ENCODE results near the gene ZFP37.
"Not testable (repeated sequence)": the region's sequence is repeated elsewhere in the genome, so short reads cannot be mapped to it uniquely, and the experiment has no call there.

Gene ZFP37

DNA sequence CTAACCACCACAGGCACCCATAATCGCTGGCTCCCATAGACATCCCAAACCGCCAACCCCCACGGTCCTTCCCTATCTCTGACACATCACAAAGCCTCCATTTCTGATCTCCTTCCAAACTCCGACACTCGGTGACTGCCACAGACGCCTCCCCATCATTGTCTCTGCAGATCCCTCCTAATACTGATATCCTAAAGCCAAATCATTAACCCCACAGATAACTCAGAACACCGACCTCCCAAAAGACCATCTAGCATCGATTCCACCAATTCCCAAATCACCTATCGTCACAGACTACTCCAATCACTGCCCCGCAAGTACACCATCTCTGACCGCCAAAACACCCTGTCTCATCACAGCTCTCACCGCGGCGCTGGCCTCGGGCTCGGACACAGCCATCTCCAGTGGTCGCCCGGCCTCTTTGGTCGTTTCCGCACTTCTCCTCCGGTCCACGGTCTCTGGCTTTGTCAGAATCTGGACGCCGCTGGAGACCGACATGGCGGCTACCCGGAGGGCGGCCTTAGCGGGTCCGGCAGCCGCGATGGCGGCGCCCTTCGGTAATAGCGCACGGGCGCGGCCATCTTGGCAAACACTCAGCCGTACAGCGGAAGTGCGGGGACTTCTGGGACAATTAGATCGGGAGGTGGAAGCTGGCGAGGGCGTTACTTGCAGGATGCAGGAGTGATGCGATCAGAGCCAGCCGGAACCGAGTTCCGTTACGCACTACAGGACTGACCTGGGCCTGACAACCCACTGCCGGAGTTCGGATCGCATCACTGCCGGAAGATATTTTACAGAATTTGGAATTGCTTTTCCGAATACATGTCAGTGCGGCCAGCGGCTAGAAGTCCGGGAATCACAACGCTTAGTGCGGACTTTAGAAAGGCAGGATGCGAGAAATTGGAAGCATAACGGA lies at the start of gene ZFP37:
TSS of gene ZFP37 (minus strand) at position 534 of the 916 bp plus-strand sequence. CDS start at position 498, 36 bp downstream.
- peak; percentile 74 for DNase-seq

DNA sequence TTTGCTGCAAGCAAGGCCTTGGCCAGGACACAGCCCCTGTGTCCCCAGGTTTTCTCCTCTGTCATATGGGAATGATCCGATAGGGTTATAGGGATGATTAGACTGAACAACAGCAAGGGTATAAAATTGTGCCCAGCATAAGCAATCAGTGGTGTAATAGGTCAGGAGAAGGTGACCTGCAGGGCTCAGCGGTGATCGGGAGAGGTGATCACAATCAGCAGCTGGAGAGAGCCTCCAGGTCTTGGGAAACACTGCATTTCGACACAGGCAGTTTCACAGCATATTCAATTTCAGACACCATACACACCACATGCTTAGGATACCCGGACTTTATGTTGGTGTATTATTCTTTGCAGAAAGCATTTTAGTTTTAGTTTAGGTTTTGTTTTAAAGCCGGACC lies 48.8 kb upstream of the ZFP37 start:
- DNase-seq: not testable (repeated sequence)

DNA sequence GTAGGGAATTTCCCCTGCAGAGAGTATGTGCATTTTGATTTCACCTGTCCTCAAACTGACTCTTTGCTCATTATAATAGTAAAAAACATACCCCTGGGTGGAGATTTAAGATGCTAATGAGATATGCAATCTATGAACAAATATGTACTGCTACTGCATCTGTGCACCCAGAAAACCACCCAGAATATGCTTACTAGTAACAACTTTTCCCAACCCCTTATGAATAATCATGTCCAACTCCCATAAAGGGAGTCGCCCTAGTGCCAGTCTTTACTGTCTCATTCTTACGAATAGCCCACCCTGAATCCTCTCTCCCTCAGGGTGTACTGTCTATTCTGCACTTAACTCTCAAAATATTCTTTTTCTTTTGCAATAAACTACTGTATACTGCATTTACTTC lies 39.0 kb upstream of the ZFP37 start:
- DNase-seq: no peak

DNA sequence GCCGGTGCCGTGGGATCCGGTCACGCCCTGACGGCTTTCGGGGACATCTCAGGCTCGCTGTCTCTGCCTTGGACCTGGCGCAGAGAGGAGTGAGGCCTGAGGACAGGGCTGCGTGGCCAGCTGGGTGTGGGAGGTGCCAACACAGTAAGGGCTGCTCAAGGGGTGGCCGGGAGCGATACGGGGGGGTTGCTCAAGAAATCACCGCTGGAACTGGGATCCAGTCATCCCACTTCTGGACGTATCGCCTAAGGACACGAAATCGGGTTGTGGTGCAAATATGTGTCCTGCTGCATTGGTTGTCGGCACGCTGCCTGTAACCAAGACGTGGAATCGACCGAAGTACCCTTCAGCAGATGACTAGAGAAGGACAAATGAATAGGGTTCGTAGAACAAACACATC lies 33.4 kb upstream of the ZFP37 start:
- DNase-seq: not testable (repeated sequence)

DNA sequence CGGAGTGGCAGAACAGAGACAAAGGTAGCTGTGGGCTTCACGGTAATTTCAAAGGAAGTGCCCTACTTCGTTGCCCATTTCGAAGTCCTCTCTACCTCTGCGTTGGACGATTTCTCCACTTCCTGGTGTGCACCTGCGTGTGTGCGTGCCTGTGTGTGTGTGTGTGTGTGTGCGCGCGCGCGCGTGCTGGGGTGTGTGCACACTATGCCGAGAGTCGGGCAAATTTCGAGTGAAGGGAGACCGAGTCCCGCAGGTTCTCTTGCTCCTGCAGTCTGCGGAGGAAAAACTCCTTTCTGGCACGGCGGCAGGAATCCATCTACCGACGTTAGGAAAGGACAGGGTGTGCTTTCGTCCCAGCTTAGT lies 32.6 kb upstream of the ZFP37 start:
- not testable (repeated sequence) for DNase-seq

DNA sequence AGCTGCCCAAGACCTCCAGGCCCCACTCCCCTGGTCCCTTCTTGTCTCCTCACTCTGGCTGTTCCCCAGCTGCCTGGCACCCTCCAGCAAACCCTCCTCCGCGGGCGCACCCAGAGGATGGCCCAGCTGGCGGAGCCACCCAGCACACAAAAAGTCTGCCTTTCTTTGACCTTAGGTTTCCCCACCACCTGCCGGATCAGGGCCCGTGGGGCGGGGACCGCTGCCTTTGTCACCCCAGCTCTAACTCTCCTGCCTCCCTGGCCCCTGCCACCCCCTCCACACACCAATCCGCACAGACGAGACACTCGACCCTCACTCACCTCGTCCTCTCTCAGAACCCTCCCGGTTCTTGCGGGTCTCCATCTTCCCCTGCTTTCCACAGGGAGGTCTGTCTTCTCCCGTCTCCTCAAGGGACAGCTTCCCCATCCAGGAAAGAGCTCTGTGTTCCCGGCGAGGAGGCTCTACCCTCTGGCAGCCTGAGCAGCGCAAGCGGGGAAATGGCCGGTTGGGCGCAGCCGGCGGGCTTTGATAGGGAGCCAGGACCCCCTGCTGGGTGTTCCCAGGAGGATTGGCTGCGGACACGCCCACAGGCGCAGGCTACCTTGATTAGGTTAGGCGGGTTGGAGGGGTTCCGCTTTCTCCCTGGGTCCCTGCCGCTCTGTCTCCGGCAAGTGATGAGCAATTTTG lies 32.1 kb upstream of the ZFP37 start:
- DNase-seq: not testable (repeated sequence)

DNA sequence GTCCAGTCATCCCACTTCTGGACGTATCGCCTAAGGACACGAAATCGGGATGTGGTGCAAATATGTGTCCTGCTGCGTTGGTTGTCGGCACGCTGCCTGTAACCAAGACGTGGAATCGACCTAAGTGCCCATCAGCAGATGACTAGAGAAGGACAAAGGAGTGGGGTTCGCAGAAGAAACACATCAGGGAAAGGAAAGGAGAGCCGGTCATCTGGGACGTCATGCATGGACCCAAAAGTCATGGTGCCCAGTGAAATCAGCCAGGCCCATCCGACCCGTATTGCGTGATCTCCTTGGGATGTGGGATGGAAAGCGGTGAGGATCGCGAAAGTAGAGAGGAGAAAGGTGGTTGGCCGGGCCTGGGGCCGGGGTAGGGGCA lies 6.4 kb upstream of the ZFP37 start:
- not testable (repeated sequence) for DNase-seq

DNA sequence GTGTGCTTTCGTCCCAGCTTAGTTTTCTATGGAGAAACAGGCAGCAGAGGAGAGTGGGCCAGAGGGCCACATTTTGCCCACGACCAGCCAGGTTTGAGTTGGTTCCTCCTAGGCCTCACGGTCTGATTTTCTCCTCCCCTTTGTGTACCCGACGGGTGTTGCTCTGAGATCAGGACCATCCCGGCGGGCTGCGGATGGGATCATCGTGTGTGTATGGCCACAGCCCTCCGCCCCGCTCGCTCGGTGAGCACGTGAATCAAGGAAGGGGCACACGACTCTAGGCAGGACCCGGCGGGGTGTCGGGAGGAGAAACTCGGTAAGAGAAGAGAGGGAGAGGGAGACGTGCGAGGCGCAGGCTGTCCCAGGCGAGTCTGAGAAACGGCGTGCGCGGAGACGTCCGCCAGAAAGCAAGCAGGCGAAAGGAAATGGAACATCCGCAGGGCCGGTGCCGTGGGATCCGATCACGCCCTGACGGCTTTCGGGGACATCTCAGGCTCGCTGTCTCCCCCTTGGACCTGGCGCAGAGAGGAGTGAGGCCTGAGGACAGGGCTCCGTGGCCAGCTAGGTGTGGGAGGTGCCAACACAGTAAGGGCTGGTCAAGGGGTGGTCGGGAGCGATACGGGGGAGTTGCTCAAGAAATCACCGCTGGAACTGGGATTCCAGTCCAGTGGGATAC lies 5.9 kb upstream of the ZFP37 start:
- not testable (repeated sequence) for DNase-seq

DNA sequence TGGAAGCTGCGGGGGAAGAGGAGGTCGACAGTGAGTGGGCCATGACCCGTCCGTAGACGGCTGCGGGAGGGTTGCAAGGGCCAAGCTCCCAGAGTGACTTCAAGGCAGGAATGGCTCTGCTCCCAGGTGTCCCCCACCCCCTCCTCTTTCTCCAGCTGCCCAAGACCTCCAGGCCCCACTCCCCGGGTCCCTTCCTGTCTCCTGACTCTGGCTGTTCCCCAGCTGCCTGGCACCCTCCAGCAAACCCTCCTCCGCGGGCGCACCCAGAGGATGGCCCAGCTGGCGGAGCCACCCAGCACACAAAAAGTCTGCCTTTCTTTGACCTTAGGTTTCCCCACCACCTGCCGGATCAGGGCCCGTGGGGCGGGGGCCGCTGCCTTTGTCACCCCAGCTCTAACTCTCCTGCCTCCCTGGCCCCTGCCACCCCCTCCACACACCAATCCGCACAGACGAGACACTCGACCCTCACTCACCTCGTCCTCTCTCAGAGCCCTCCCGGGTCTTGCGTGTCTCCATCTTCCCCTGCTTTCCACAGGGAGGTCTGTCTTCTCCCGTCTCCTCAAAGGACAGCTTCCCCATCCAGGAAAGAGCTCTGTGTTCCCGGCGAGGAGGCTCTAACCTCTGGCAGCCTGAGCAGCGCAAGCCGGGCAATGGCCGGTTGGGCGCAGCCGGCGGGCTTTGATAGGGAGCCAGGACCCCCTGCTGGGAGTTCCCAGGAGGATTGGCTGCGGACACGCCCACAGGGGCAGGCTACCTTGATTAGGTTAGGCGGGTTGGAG lies 4.7 kb upstream of the ZFP37 start:
- not testable (repeated sequence) for DNase-seq

DNA sequence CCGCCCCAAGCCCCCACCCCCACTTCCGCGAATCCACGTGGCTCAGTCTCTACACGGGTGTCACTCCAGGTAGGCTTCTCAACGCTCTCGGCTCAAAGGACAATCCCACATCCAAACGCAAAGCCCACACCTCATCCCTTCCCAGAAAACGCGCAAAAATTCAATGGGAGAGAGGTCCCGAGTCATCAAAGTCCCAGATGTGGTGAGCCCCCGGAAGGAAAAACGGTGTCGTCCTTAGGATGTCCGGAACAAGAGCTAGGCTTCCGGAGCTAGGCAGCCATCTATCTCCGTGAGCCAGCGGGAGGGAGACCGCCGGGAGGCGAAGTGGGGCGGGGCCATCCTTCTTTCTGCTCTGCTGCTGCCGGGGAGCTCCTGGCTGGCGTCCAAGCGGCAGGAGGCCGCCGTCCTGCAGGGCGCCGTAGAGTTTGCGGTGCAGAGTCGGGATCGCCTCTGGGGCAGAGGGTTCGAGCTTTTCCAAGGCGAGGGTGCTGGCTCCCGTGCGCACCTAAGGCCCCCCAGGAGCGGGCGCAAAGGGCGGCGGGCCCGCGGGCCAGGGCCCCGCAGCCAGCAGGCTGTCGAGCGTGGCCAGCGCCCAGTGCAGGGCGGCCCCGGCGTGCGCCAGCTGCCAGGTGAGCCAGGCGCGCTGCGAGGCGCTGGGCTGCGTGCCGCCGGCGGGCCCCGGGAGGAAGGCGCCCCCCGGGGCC lies 3.2 kb upstream of the ZFP37 start:
- DNase-seq: not testable (repeated sequence)

DNA sequence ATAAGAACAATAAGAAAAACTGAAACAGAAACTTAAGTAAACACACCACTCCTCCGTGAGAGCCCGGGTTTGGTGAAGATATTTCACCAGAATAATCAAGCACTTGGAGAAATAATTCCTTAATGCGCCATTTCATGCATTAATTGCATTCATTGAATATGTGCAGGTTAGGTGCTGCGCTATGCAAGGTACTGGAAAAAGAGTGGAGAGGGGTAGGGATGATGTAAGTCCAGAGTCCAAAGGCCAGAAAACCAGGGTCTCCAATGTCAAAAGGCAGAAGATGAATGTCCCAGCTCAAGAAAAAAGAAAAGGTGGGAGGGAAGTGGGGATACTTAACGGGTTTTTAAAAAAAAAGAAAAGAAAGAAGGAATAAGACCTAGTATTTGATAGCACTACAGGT lies 669 bp upstream of the ZFP37 start:
- no peak for DNase-seq

DNA sequence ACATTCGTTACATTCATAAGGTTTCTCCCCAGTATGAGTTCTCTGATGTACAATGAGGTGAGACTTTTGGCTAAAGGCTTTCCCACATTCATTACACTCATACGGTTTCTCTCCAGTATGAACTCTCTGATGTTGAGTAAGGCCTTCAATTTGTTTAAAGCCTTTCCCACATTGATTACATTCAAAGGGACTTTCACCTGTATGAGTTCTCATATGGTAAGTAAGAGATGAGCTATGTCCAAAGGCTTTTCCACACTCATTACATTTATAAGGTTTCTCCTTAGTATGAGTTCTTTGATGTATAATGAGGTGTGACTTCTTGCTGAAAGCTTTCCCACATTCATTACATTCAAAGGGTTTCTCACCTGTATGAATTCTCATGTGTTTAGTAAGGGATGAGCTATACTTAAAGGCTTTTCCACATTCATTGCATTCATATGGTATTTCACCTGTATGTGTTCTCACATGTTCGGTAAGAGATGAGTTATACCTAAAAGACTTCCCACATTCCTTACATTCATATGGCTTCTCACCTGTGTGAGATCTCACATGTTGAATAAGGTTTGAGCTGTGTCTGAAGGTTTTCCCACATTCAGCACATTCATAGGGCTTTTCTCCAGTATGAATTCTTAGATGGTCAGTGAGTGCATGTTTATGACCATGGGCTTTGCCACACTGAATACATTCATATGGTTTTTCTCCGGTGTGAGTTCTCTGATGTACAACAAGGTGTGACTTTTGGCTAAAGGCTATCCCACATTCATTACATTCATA lies 13.5 kb downstream of the ZFP37 start:
- DNase-seq: no peak

DNA sequence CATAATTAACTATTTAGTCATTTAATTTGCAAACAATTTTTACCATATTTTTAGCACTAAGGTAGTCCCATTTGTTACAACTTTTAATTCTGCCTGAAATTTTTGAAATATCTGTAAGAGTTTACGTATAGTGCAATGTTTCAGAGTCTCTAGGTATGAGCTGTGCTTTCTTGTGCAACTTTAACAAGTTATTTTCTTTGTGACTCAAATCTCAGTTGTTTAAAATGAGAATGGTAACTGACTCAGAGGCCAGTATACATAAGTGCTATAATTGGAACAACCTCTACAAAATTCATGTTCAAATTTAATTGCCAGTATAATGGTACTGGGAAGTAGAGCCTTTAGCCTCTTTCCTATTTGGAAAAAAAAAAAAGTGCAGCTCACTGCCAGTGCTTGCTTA lies 30.3 kb downstream of the ZFP37 start:
- DNase-seq: no peak

DNA sequence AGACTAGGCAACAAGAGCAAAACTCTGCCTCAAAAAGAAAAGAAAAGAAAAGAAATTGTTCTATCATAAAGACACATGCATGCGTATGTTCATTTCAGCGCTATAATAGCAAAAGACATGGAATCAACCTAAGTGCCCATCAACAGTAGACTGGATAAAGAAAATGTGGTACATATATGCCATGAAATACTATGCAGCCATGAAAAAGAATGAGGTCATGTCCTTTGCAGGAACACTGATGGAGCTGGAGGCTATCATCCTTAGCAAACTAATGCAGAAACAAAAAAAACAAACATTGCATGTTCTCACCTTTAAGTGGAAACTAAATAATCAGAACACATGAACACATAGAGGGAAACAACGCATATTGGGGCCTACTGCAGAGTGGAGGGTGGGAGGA lies 38.3 kb downstream of the ZFP37 start:
- no peak for DNase-seq

DNA sequence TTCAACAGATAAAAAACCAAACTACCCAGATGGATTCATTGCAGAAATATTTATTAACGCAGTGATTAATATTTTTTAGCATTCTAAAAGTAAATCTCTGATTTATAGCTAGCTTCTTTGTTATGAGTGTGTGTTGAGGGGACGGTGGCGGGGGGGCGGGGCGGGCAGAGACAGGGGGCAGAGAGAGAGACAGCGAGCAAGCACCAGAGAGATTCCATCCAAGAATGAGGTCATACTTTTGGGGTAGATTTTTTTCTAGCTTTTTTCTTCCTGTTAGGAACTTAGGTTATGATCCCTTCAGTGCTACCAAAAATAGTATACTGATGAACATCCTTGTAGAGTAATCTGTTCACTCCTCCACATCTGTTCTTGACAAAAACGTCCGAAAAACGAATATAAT lies 44.0 kb downstream of the ZFP37 start:
- DNase-seq: no peak

DNA sequence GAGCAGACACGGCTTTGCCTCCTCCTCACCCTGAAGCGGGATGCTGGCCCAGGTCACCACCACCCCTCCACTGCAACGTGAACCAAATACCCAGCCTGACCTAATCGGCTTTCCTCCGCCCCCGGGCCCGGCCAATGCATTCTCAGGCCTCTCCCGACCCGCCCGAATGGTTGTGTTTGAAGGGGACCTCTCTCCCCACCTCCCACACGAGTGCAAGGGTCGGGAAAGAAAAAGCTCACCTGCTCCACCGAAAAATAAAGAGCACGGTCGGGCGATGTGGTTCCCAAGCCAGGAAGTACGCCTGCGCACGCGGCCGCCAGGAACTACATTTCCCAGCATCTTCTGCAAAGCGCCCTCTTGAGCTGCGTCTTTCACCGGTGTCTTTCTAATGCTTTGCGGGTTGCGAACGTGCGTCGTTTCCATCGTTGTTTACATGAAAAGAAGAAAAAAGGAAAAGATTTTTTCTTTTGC lies 44.6 kb downstream of the ZFP37 start, which contains the start of gene ZNF883:
TSS of gene ZNF883 (minus strand) at position 282 of the 471 bp plus-strand sequence.
- peak; percentile 2 for DNase-seq

DNA sequence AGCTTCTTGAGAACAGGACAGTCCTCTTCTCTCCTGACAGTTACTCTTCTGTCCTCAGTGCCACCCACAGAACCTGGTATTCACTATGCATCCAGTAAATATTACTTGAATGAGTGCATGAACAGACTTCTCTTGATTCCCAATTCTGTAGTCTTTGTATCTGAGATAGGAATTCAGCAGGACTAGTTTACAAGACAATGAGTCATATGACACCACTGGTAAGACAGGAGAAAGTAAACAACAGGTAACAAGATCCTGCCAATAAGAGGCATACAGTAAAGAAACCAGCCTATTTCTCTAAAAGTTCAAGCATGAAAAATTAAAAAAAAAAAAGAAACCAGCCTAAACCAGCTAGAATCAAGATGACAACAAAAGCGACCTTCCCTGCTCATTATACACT lies 50.7 kb downstream of the ZFP37 start:
- DNase-seq: no peak

DNA sequence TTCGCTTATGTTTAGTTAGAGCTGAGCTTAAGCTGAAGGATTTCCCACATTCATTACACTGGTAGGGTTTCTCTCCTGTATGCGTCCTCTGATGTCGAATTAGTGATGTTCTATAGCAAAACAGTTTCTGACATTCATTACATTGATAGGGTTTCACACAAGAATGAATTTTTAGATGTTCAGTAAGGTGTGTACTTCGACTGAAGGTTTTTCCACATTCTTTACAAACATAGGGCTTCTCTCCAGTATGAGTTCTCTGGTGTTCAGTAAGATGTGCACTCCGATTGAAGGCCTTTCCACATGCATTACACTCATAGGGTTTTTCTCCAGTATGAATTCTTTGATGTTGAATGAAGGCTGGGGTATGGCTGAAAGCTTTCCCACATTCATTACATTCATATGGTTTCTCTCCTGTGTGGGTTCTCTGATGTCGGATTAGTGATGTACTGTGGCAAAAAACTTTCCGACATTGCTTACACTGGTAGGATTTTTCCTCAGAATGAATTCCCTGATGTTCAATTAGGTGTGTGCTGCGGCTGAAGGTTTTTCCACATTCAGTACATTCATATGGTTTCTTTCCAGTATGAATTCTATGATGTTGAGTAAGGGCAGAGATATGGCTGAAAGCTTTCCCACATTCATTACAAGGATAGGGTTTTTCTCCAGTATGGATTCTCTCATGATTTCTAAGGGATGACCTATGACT lies 59.1 kb downstream of the ZFP37 start:
- DNase-seq: no peak

Data from NCI-H187 treated with DMSO at 0.1 percent for 48 hours (cell line).